SU-DHL-6 (cell line): ENCODE data around the gene KNCN.

Source experiments
- H2AFZ ChIP-seq: fragments of 200-600 bp; sonication (generic); 2 replicates; pipeline ENCODE4 v1.6.1; 2014; ENCODE audit warnings: low read depth, mild to moderate bottlenecking, moderate library complexity, mixed read lengths, antibody characterized with exemption, low read length; ENCODE audit not compliant: severe bottlenecking
- H3F3A ChIP-seq: fragments of 200-600 bp; shearing (Covaris generic); 2 replicates; pipeline ENCODE4 v1.6.0; 2016; ENCODE audit warnings: antibody characterized with exemption, mild to moderate bottlenecking; ENCODE audit not compliant: insufficient read depth
- H3K27ac ChIP-seq: fragments of 200-600 bp; sonication (generic); 2 replicates; pipeline ENCODE4 v1.5.1; 2016; ENCODE audit warnings: low read depth, mild to moderate bottlenecking, low read length, moderate library complexity, mixed read lengths
- H3K27me3 ChIP-seq: fragments of 200-600 bp; sonication (generic), shearing (Covaris generic); 2 replicates; pipeline ENCODE4 v1.6.0; 2014; ENCODE audit warnings: mild to moderate bottlenecking, low read length
- H3K36me3 ChIP-seq: fragments of 200-600 bp; sonication (generic); 2 replicates; pipeline ENCODE4 v1.6.1; 2014; ENCODE audit warnings: mild to moderate bottlenecking, low read length, mixed read lengths
- H3K4me2 ChIP-seq: fragments of 300-600, 200-600 bp; shearing (Covaris generic), sonication (generic); 2 replicates; pipeline ENCODE4 v1.6.0; 2014; ENCODE audit warnings: low read length, low read depth, mild to moderate bottlenecking; ENCODE audit not compliant: poor library complexity, severe bottlenecking
- H3K4me3 ChIP-seq: fragments of 200-600 bp; sonication (generic); 2 replicates; pipeline ENCODE4 v1.5.1; 2014; ENCODE audit warnings: antibody characterized with exemption, low read length, mild to moderate bottlenecking, mixed read lengths; ENCODE audit not compliant: insufficient read depth, poor library complexity, severe bottlenecking
- H3K79me2 ChIP-seq: fragments of 200-600 bp; sonication (generic); 2 replicates; pipeline ENCODE4 v1.6.1; 2014; ENCODE audit warnings: mild to moderate bottlenecking, low read length, moderate library complexity; ENCODE audit not compliant: insufficient read depth
- H3K9ac ChIP-seq: fragments of 200-600 bp; sonication (generic); 2 replicates; pipeline ENCODE4 v1.7.0; 2014; ENCODE audit warnings: mild to moderate bottlenecking, low read length
- H3K9me2 ChIP-seq: fragments of 200-600 bp; sonication (generic); replicated peaks from 2 replicates; pipeline ENCODE4 v1.6.1; 2014; ENCODE audit warnings: low read length; ENCODE audit not compliant: insufficient read depth
- H3K9me3 ChIP-seq: fragments of 200-600 bp; sonication (generic); 2 replicates; pipeline ENCODE4 v1.6.1; 2014; ENCODE audit warnings: low read length, mixed read lengths; ENCODE audit not compliant: insufficient read depth
- H4K20me1 ChIP-seq: fragments of 200-600 bp; sonication (generic); 2 replicates; pipeline ENCODE4 v1.6.1; 2014; ENCODE audit warnings: low read depth, mild to moderate bottlenecking, antibody characterized with exemption, low read length, moderate library complexity, mixed read lengths
- EZH2phosphoT487 ChIP-seq: fragments of 200-600 bp; sonication (generic), shearing (Covaris generic); conservative IDR thresholded peaks from 2 replicates; pipeline ENCODE4 v1.6.1; 2018; ENCODE audit warnings: mild to moderate bottlenecking, antibody characterized with exemption, low read length, moderate library complexity, mixed read lengths
- TF ChIP-seq, protein P1 (sequence below): fragments of 200-600 bp; sonication (generic); IDR thresholded peaks from one replicate; pipeline ENCODE4 v1.5.1; 2017; ENCODE audit warnings: antibody characterized with exemption, mild to moderate bottlenecking, low read length, moderate library complexity; ENCODE audit not compliant: insufficient read depth, poor library complexity, severe bottlenecking

KNCN gene

DNA sequence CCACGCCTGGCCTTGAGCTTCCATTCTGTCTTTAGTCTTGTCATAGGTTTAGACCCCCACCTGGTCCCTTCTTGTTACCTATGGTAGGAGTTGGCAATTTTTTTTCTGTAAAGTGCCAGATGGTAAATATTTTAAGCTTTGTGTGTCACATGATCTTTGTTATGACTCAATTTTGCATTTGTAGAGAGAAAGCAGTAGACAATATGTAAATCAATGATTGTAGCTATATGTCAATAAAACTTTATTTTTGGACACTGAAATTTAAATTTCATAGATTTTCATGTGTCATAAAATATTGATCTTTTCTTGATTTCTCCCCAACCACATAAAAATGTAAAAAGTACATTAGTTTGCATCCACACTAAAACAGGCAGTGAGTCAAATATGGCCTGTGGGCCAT is 44.6 kb upstream of the KNCN start:
- no peaks in the 10 kb centered on the region for H3F3A ChIP-seq
- no peak overlapping the region for H3K9ac ChIP-seq
- H3K4me3 ChIP-seq, result no peak overlapping the region
- H4K20me1 ChIP-seq, result no peaks in the 10 kb centered on the region
- H3K9me2 ChIP-seq, result no peaks in the 10 kb centered on the region
- no peak for TF ChIP-seq EZH2phosphoT487
- TF ChIP-seq, protein P1, sequence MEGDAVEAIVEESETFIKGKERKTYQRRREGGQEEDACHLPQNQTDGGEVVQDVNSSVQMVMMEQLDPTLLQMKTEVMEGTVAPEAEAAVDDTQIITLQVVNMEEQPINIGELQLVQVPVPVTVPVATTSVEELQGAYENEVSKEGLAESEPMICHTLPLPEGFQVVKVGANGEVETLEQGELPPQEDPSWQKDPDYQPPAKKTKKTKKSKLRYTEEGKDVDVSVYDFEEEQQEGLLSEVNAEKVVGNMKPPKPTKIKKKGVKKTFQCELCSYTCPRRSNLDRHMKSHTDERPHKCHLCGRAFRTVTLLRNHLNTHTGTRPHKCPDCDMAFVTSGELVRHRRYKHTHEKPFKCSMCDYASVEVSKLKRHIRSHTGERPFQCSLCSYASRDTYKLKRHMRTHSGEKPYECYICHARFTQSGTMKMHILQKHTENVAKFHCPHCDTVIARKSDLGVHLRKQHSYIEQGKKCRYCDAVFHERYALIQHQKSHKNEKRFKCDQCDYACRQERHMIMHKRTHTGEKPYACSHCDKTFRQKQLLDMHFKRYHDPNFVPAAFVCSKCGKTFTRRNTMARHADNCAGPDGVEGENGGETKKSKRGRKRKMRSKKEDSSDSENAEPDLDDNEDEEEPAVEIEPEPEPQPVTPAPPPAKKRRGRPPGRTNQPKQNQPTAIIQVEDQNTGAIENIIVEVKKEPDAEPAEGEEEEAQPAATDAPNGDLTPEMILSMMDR, result no peak
- no peaks in the 10 kb centered on the region for H3K27me3 ChIP-seq
- H2AFZ ChIP-seq, result no peak overlapping the region
- no peak overlapping the region for H3K27ac ChIP-seq
- no peaks in the 10 kb centered on the region for H3K36me3 ChIP-seq
- H3K4me2 ChIP-seq, result no peak overlapping the region
- H3K9me3 ChIP-seq, result no peaks in the 10 kb centered on the region
- H3K79me2 ChIP-seq, result no peaks in the 10 kb centered on the region

DNA sequence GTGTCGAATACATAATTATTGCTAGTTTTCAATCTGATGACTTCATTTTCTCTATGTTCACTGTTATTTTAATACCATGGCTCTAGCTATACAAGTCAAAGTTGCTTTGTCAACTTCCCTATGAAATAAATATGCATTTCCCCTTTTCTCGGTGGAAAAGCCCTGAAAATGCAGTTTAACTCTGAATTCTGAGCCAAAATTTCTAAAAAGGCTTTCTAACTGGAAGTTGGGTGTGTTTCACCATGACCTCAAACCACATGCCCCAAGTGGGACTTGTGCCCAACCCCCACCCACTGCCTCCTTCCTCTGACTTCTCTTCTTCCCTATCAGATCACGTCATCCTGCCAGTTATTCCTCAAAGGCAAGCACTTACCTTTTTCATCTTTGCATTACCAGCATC is 43.7 kb upstream of the KNCN start:
- no peak overlapping the region for H3K9ac ChIP-seq
- TF ChIP-seq, protein P1, result no peak
- no peak for TF ChIP-seq EZH2phosphoT487
- H2AFZ ChIP-seq, result no peak overlapping the region
- no peaks in the 10 kb centered on the region for H3K9me2 ChIP-seq
- H3K27me3 ChIP-seq, result no peaks in the 10 kb centered on the region
- no peaks in the 10 kb centered on the region for H3K79me2 ChIP-seq
- H3F3A ChIP-seq, result no peaks in the 10 kb centered on the region
- H4K20me1 ChIP-seq, result no peaks in the 10 kb centered on the region
- no peaks in the 10 kb centered on the region for H3K36me3 ChIP-seq
- H3K4me3 ChIP-seq, result no peak overlapping the region
- no peak overlapping the region for H3K4me2 ChIP-seq
- H3K9me3 ChIP-seq, result no peaks in the 10 kb centered on the region
- no peak overlapping the region for H3K27ac ChIP-seq

DNA sequence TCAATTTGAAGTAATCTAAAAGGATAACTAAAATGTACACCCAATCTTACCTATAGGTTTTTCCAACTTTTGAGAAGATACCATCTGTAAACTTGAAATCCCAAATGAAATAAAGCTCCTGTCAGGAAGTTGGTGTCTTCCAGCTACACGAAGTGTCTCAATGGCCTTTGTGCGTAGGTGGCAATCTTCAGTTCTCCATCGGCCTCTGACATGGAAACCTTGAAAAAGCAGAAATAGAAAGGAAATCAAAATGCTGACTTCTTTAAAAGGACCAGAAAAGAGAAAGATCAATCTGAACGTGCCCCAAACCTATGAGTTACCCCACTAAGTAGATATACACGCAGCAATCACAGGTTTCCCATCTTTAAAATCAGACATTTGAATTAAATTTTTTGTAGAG is 42.6 kb upstream of the KNCN start:
- TF ChIP-seq, protein P1, result no peak
- no peak for TF ChIP-seq EZH2phosphoT487
- H3F3A ChIP-seq, result no peaks in the 10 kb centered on the region
- no peak overlapping the region for H3K4me3 ChIP-seq
- no peaks in the 10 kb centered on the region for H3K79me2 ChIP-seq
- H2AFZ ChIP-seq, result no peak overlapping the region
- no peaks in the 10 kb centered on the region for H3K9me2 ChIP-seq
- H3K4me2 ChIP-seq, result no peak overlapping the region
- H4K20me1 ChIP-seq, result no peaks in the 10 kb centered on the region
- H3K9ac ChIP-seq, result no peak overlapping the region
- no peak overlapping the region for H3K27ac ChIP-seq
- no peaks in the 10 kb centered on the region for H3K27me3 ChIP-seq
- H3K9me3 ChIP-seq, result no peaks in the 10 kb centered on the region
- no peaks in the 10 kb centered on the region for H3K36me3 ChIP-seq
